GM21526 (cell line): ENCODE data around the gene PYGL.
"Not testable (repeated sequence)": the region's sequence is repeated elsewhere in the genome, so short reads cannot be mapped to it uniquely, and the experiment has no call there.

ENCODE experiments used
- ATAC-seq: cut with Tn5 transposase; IDR thresholded peaks from one replicate; pipeline ENCODE4 v1.9.1; 2021; ENCODE audit warnings: moderate library complexity; ENCODE audit not compliant: unreplicated experiment, low FRiP score

PYGL gene

GRCh38 chr14:50929506-50929905 is 14.8 kb downstream of the PYGL start:
- ATAC-seq: no peak

DNA sequence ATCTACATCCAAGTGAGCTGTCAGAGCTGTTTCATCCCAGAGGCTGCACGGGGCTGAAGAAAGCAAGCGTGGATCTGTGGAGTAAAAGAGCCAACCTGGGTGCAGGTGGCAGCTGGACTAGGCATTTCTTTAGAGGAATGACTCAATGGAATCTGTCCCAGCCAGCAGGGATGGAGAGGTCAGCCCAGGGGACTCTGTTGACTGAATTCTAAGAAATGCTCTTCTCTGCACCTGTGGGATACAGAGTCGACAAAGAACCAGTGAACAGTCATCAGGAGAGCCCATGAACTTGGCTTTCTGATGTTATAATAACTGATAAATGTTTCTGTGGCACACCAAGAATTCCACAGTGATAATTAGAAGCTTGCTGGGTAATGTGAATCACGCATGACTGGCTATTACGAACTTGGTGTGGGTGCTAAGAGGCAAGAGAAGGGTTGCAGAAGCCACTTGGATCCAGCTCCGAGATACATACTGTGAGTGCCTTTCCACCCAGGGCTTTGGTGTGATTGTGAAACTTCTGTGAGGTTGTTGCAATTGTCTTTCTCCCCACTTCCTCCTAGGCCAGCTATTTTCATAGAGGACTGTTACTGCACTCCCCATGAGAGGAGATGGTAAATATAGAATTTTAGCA is 16.2 kb downstream of the PYGL start:
- ATAC-seq: no peak

- no peak for ATAC-seq
Observed at GRCh38 chr14:50926851-50927386, 17.4 kb downstream of the PYGL start.

- no peak for ATAC-seq
Observed at GRCh38 chr14:50924843-50925242, 19.4 kb downstream of the PYGL start.

- ATAC-seq: no peak
Observed at GRCh38 chr14:50924236-50924635, 20.0 kb downstream of the PYGL start.

- ATAC-seq: no peak
Observed at GRCh38 chr14:50922803-50923202, 21.5 kb downstream of the PYGL start.

DNA sequence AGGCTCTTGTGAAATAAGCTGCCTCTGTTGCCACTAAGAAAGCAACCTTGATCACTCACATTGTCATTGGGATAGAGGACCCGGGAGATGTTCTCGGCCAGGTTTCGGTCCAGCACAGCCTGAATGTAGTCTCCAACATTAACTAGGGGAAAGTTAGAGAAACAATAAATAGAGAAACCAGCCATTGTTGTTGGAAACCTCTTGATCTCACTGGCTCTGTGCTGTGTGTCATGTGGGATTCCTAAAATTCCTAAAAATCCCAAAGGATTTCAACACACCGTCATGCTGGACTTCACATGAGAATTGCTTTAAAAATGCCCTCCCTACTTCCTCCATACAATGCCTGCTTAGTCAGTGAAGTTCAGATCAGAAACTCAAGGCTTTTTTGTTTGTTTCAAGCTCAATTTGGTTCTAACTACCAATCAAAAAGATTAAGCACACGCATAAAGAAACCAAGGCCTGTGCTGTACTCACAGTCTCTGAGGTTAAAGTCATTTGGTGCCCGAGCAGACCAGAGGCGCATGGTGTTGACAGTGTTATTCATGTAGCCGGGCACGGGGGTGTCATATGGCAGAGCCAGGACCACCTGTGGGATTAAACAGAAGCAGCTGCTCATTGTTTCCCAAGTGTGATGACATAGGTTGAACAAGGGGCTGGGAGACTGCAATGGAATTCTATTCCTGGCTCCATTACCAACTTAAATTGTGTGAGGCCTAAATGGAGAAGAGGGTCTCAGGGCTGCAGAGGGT is 23.6 kb downstream of the PYGL start:
- ATAC-seq: no peak

- not testable (repeated sequence) for ATAC-seq
Observed at GRCh38 chr14:50919524-50919923, 24.8 kb downstream of the PYGL start.

GRCh38 chr14:50917449-50917848 is 26.8 kb downstream of the PYGL start:
- ATAC-seq: no peak

- ATAC-seq: no peak
Observed at GRCh38 chr14:50910495-50911420, 33.5 kb downstream of the PYGL start.

DNA sequence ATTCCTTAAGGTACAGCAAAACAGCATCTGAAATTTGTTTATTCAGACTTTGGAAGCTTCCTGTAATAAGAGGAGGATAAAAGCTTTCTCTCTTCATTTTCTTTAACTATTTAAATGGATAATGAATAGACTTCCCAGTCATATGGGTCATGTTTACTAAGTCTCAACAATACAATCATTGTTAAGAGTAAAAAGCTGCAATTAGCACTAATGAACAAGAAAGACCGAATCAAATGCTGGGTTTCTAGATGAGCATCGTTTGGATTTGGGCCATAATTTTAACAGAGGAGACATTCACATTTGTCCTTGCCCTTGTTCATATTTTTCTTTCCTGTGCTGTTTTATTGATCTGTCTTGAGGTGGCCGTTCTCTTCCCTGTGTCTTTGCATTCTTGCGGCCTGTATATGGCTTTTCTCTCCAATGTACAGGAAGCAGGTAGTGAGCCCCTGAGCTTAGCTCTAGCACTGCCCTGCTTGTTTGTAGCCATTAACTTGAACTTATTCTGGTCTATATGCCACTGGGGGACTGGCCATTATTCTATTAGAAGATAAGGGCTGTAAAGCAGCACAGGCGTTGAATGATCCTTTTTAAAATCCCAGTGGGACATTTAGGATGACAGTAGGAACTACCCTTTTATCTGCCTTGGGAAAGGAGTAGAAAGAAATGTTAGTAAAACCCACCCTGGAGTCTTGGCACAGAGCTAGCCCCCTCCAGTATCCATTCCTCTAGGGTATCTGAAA is 37.8 kb downstream of the PYGL start:
- no peak for ATAC-seq

GRCh38 chr14:50904719-50905118 is 39.6 kb downstream of the PYGL start:
- ATAC-seq: no peak

DNA sequence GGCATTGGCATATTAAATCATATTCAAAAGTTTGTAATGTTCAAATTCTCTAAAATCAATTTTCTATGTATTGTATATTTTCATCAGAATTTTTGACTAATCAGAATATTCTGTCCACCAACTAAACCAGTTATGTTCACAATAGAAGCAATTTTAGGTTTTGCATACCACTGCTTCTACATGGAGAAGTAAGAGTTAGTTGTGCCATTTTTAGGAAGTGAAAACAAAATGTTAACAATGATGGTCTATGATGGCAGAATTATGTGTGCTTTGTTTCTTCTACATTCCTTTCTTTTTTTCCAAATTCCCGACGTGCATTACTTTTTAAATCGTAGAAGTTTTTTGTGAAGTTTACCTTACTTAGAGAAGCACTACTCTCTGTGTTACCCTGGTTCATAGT is 42.9 kb downstream of the PYGL start:
- ATAC-seq: no peak

GRCh38 chr14:50897658-50898175 is 46.6 kb downstream of the PYGL start:
- ATAC-seq: no peak

DNA sequence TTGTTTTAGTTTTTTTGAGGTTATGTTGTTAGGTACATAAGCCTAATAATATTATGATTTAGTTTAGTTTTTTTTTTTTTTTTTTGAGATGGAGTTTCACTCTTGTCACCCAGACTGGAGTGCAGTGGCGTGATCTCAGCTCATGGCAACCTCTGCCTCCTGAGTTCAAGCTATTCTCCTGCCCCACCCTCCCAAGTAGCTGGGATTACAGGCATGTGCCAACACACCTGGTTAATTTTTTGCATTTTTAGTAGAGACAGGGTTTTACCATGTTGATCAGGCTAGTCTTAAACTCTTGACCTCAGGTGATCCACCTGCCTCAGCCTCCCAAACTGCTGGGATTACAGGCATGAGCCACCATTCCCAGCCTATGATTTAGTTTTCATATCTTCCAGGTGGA is 47.3 kb downstream of the PYGL start:
- not testable (repeated sequence) for ATAC-seq

GRCh38 chr14:50896421-50896820 is 47.9 kb downstream of the PYGL start:
- not testable (repeated sequence) for ATAC-seq

DNA sequence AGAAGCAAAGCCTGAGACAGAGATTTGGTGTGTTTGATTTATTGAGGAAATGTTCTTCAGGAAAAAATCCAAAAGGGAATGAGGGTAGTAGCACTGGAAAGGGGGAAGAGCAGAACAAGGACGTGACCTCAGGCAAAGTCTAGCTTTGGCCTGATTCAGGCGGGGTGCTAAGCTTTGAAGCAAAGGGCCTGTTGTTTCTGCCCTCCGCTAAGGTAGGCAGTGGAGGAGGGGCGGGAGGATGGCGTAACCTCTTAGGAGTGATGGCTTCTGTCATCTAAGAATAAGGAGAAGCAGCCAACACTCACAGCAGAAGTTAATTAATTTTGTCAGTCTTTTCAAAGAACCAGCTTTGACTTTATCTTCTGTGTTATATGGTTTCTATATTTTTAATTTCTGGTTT is 52.0 kb downstream of the PYGL start:
- ATAC-seq: no peak

GRCh38 chr14:50887476-50887875 is 56.8 kb downstream of the PYGL start:
- ATAC-seq: no peak

GRCh38 chr14:50883827-50884197 is 60.5 kb downstream of the PYGL start:
- no peak for ATAC-seq
